Karpas-422 (cell line): ENCODE data around the gene RPIA. TPM values are rescaled to one million over a fixed set of nuclear protein-coding genes. Genes with fewer than 3 reads are reported as not detected.

Source experiments
- DNase-seq: peaks from one replicate; pipeline ENCODE4 v3.0.0-alpha.2; 2015
- H2AFZ ChIP-seq: fragments of 200-600 bp; sonication (generic); 2 replicates; pipeline ENCODE4 v1.6.1; 2014; ENCODE audit warnings: antibody characterized with exemption, low read length, mixed read lengths
- H3K27ac ChIP-seq: fragments of 200-600 bp; sonication (generic); 2 replicates; pipeline ENCODE4 v1.5.1; 2014; ENCODE audit warnings: mild to moderate bottlenecking, low read length, moderate library complexity
- H3K27me3 ChIP-seq: fragments of 200-600 bp; sonication (generic); 2 replicates; pipeline ENCODE4 v1.6.1; 2014; ENCODE audit warnings: low read length, mixed read lengths
- H3K36me3 ChIP-seq: fragments of 200-600 bp; sonication (generic); 2 replicates; pipeline ENCODE4 v1.6.1; 2014; ENCODE audit warnings: low read length, mixed read lengths; ENCODE audit not compliant: insufficient read depth
- H3K4me1 ChIP-seq: fragments of 200-600 bp; sonication (generic); 2 replicates; pipeline ENCODE4 v1.6.1; 2014; ENCODE audit warnings: mild to moderate bottlenecking, low read length, mixed read lengths
- H3K4me2 ChIP-seq: fragments of 200-600 bp; sonication (generic); 2 replicates; pipeline ENCODE4 v1.6.1; 2014; ENCODE audit warnings: low read length, low read depth, mild to moderate bottlenecking; ENCODE audit not compliant: poor library complexity, severe bottlenecking
- H3K4me3 ChIP-seq: fragments of 200-600 bp; sonication (generic); 2 replicates; pipeline ENCODE4 v1.5.1; 2014; ENCODE audit warnings: mild to moderate bottlenecking, antibody characterized with exemption, low read length, mixed read lengths
- H3K79me2 ChIP-seq: fragments of 200-600 bp; sonication (generic); 2 replicates; pipeline ENCODE4 v1.6.1; 2014; ENCODE audit warnings: mild to moderate bottlenecking, low read length, mixed read lengths
- H3K9ac ChIP-seq: fragments of 200-600 bp; sonication (generic); 2 replicates; pipeline ENCODE4 v1.6.0; 2014; ENCODE audit warnings: low read length
- H3K9me2 ChIP-seq: fragments of 200-600 bp; sonication (generic), shearing (Covaris generic); replicated peaks from 2 replicates; pipeline ENCODE4 v1.6.0; 2014; ENCODE audit warnings: mild to moderate bottlenecking, low read length, moderate library complexity; ENCODE audit not compliant: insufficient read depth
- H3K9me3 ChIP-seq: fragments of 300-700, 200-600 bp; sonication (generic); 2 replicates; pipeline ENCODE4 v1.6.1; 2014; ENCODE audit warnings: low read length, mixed read lengths
- H4K20me1 ChIP-seq: fragments of 200-600 bp; sonication (generic); 2 replicates; pipeline ENCODE4 v1.6.1; 2014; ENCODE audit warnings: mild to moderate bottlenecking, antibody characterized with exemption, low read length, low read depth; ENCODE audit not compliant: insufficient read depth
- total RNA-seq: library from RNA; depleted of rRNA; stranded (reverse); fragments of >200 nt; shearing (Covaris generic); gene quantifications from 2 replicates; pipeline ENCODE4 v1.2.3, GENCODE V29; 2014; ENCODE audit warnings: low replicate concordance

The RPIA gene
- total RNA-seq, 1 experiment from 2014 or later, result 36.4 TPM

DNA sequence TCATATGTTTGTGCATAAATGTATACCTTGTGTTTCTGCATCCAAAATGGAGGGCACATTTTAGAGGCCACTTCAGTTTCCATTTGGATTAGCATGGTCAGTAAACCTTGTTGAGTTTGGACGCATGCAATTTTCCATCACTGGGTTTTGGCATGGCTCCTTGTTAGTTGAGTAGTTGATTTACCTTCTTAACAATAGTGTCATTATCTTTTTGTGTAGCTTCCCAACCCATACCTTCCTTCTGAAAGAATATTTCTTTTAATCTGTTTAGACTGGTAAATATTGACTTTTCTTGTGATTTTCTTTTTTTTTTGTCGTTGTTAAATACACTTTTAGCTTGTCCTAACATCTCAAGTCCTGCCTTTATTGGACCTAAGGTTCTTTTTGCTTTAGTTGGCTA lies 15.5 kb downstream of the RPIA start:
- Histone ChIP-seq H3K27ac (no peak overlapping the region), H3K9ac (no peak overlapping the region), H3K36me3 (peaks cover 25% of the 10 kb centered on the region), H2AFZ (no peak overlapping the region), H3K4me2 (no peak overlapping the region), H3K9me2 (no peaks in the 10 kb centered on the region), H3K9me3 (no peaks in the 10 kb centered on the region; the same call in 1 of the 2 replicates), H3K4me3 (no peak overlapping the region), H3K79me2 (peaks cover 83% of the 10 kb centered on the region), H3K4me1 (0 out of 2 replicates have a peak, but pooled peaks cover 3% of the 10 kb centered on the region), H4K20me1 (no peaks in the 10 kb centered on the region), H3K27me3 (no peaks in the 10 kb centered on the region)
- DNase-seq, result no peak

GRCh38 chr2:88709181-88709631 lies 17.7 kb downstream of the RPIA start:
- no peak overlapping the region for H2AFZ ChIP-seq
- no peaks in the 10 kb centered on the region; the same call in 1 of the 2 replicates for H3K9me3 ChIP-seq
- H3K27me3 ChIP-seq, result no peaks in the 10 kb centered on the region
- H3K9ac ChIP-seq, result no peak overlapping the region
- DNase-seq, result no peak
- H3K4me2 ChIP-seq, result no peak overlapping the region
- H3K9me2 ChIP-seq, result no peaks in the 10 kb centered on the region
- H3K27ac ChIP-seq, result no peak overlapping the region
- no peaks in the 10 kb centered on the region for H4K20me1 ChIP-seq
- peaks cover 18% of the 10 kb centered on the region for H3K36me3 ChIP-seq
- 0 out of 2 replicates have a peak, but pooled peaks cover 3% of the 10 kb centered on the region for H3K4me1 ChIP-seq
- peaks cover 91% of the 10 kb centered on the region for H3K79me2 ChIP-seq
- no peak overlapping the region for H3K4me3 ChIP-seq

DNA sequence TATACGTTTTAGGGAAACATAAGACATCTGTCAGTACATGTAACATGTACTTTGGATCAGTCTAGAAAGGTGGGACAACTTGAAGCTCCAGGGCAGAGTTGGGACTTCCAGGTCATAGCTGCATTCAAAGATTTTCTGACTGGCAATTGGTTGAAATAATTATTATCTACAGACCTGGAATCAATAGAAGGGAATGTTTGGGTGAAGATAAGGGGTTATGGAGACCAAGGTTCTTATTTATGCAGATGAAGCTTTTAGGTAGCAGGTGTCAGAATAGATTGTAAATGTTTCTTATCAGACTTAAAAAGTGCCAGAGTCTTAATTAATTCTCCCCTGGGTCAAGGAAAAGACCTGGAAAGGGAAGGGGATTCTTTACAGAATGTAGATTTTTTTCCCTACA lies 19.8 kb downstream of the RPIA start:
- Histone ChIP-seq H3K4me1 (0 out of 2 replicates have a peak, but pooled peaks cover 3% of the 10 kb centered on the region), H3K79me2 (peaks cover 95% of the 10 kb centered on the region), H3K4me2 (no peak overlapping the region), H3K27ac (no peak overlapping the region), H3K36me3 (peaks cover 27% of the 10 kb centered on the region), H3K9me3 (no peaks in the 10 kb centered on the region), H3K27me3 (no peaks in the 10 kb centered on the region), H3K4me3 (no peak overlapping the region), H3K9me2 (no peaks in the 10 kb centered on the region), H4K20me1 (no peaks in the 10 kb centered on the region), H3K9ac (no peak overlapping the region), H2AFZ (no peak overlapping the region)
- DNase-seq, result no peak

GRCh38 chr2:88711897-88712296 lies 20.4 kb downstream of the RPIA start:
- H2AFZ ChIP-seq, result no peak overlapping the region
- no peaks in the 10 kb centered on the region for H3K27me3 ChIP-seq
- no peaks in the 10 kb centered on the region for H3K9me2 ChIP-seq
- no peak overlapping the region for H3K4me2 ChIP-seq
- H3K36me3 ChIP-seq, result peaks cover 33% of the 10 kb centered on the region
- H3K4me3 ChIP-seq, result no peak overlapping the region
- no peak for DNase-seq
- peak overlapping the region; percentile 36; the same call in 1 of the 2 replicates for H3K27ac ChIP-seq
- H3K9ac ChIP-seq, result no peak overlapping the region
- H3K4me1 ChIP-seq, result 0 out of 2 replicates have a peak, but pooled peaks cover 3% of the 10 kb centered on the region
- H3K9me3 ChIP-seq, result no peaks in the 10 kb centered on the region; the same call in 1 of the 2 replicates
- H3K79me2 ChIP-seq, result peaks cover 98% of the 10 kb centered on the region
- no peaks in the 10 kb centered on the region for H4K20me1 ChIP-seq

GRCh38 chr2:88713408-88713807 lies 21.9 kb downstream of the RPIA start:
- H3K4me2 ChIP-seq, result no peak overlapping the region
- H2AFZ ChIP-seq, result no peak overlapping the region
- H4K20me1 ChIP-seq, result no peaks in the 10 kb centered on the region
- H3K4me3 ChIP-seq, result no peak overlapping the region
- no peaks in the 10 kb centered on the region for H3K9me2 ChIP-seq
- H3K9me3 ChIP-seq, result peaks cover 2% of the 10 kb centered on the region; the same call in 1 of the 2 replicates
- no peak for DNase-seq
- H3K9ac ChIP-seq, result no peak overlapping the region
- peaks cover 40% of the 10 kb centered on the region for H3K36me3 ChIP-seq
- peaks cover 98% of the 10 kb centered on the region for H3K79me2 ChIP-seq
- H3K4me1 ChIP-seq, result peaks cover 5% of the 10 kb centered on the region
- H3K27me3 ChIP-seq, result no peaks in the 10 kb centered on the region
- H3K27ac ChIP-seq, result no peak overlapping the region

- no peak overlapping the region for H3K9ac ChIP-seq
- peaks cover 92% of the 10 kb centered on the region for H3K79me2 ChIP-seq
- DNase-seq, result no peak
- H4K20me1 ChIP-seq, result no peaks in the 10 kb centered on the region
- peaks cover 3% of the 10 kb centered on the region; the same call in 1 of the 2 replicates for H3K9me3 ChIP-seq
- no peaks in the 10 kb centered on the region for H3K27me3 ChIP-seq
- H2AFZ ChIP-seq, result no peak overlapping the region
- no peak overlapping the region for H3K4me2 ChIP-seq
- H3K36me3 ChIP-seq, result peaks cover 45% of the 10 kb centered on the region
- H3K4me1 ChIP-seq, result peaks cover 14% of the 10 kb centered on the region
- H3K9me2 ChIP-seq, result no peaks in the 10 kb centered on the region
- 0 out of 2 replicates have a peak overlapping the region, but pooled peaks have one; percentile 39 for H3K27ac ChIP-seq
- no peak overlapping the region for H3K4me3 ChIP-seq
Observed at GRCh38 chr2:88714667-88715066, 23.2 kb downstream of the RPIA start.

DNA sequence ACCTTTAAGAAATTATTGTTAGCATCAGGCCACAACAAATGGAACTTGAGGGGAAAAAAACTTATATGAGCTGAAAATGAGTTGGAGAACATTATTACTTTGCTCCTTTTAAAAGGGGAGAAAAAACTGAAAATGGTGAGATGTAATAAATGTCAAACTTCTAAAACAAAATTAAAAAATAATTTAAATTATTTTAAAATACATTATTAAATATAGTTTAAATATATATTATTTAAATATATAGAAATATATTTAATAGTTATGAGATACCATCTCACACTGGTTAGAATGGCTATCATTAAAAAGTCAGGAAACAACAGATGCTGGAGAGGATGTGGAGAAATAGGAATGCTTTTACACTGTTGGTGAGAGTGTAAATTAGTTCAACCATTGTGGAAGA lies 28.9 kb downstream of the RPIA start:
- Histone ChIP-seq H3K9me2 (no peaks in the 10 kb centered on the region), H3K36me3 (peaks cover 23% of the 10 kb centered on the region)

DNA sequence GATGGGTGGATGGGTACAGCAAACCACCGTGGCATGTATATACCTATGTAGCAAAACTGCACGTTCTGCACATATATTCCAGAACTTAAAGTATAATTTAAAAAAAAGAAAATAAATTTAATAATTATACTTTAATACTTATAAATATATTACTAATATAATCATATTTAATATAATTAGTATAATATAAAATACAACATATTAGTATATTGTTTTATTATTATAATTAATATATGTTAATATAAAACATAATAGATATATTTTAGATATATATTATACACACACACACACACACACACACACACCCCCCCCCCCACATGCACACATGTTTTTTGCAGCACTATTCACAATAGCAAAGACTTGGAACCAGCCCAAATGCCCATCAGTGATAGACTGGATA lies 29.8 kb downstream of the RPIA start:
- no peak overlapping the region for H2AFZ ChIP-seq
- no peaks in the 10 kb centered on the region for H3K9me2 ChIP-seq
- peaks cover 3% of the 10 kb centered on the region; the same call in 1 of the 2 replicates for H3K9me3 ChIP-seq
- no peak overlapping the region for H3K27ac ChIP-seq
- peaks cover 22% of the 10 kb centered on the region for H3K36me3 ChIP-seq
- no peak overlapping the region for H3K9ac ChIP-seq
- peaks cover 21% of the 10 kb centered on the region for H3K4me1 ChIP-seq
- no peaks in the 10 kb centered on the region for H3K27me3 ChIP-seq
- no peaks in the 10 kb centered on the region for H4K20me1 ChIP-seq
- no peak for DNase-seq
- no peak overlapping the region for H3K4me3 ChIP-seq
- H3K79me2 ChIP-seq, result peaks cover 76% of the 10 kb centered on the region
- H3K4me2 ChIP-seq, result no peak overlapping the region

More for the DNA sequence above, 28.9 kb downstream of the RPIA start:
- Histone ChIP-seq H2AFZ (no peak overlapping the region), H3K27ac (peak overlapping the region; percentile 99), H3K4me3 (no peak overlapping the region), H3K9me3 (peaks cover 3% of the 10 kb centered on the region; the same call in 1 of the 2 replicates), H3K4me2 (peak overlapping the region; percentile 62), H3K9ac (peak overlapping the region; percentile 49), H3K4me1 (peaks cover 21% of the 10 kb centered on the region), H3K27me3 (no peaks in the 10 kb centered on the region), H4K20me1 (no peaks in the 10 kb centered on the region), H3K79me2 (peaks cover 76% of the 10 kb centered on the region)
- DNase-seq, result no peak
